GM18868 (cell line): ENCODE measurements around the gene ALDH3B1.

ENCODE experiments used
- ATAC-seq: cut with Tn5 transposase; IDR thresholded peaks from one replicate; pipeline ENCODE4 v1.9.1; 2021; ENCODE audit warnings: mild to moderate bottlenecking, moderate library complexity; ENCODE audit not compliant: unreplicated experiment

ALDH3B1 gene

DNA sequence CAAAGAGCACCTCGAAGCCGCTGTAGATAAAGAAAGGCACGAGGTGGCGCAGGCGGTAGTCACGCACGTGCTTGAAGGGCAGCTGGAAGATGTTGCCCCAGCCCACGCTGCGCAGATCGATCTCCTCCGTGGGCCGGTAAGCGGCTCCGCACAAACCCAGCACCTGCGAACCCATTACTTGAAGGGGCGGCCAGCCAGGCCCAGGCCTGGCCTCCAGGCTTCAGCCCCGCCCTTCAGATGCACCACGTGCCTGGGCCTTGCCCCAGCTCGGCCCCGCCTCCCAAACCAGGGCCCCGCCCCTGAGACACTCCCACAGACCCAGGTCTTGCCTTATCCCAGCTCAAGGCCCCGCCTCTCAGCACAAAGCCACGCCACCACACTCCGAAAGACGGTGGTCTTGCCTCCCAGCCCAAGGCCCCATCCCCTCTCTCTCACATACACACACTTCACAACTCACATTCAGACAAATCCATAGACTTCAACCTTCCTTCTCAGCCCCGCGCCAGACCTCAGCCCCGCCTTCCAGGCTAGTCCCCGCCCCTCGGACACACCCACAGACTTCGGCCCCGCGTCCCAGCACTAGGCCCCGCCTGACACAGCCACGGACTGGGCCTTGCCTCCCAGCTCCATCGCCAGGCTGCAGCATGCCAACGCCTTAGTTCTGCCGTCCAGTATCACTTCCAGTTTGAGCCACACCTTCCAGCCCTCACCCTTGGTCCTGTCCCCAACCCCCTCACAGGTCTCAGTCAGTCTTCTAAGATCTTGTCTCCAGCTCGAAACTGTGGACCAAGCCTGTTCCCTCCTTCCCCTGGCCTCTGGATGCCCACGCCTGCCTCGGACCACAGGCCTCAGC, 13.3 kb upstream of the ALDH3B1 start:
- no peak for ATAC-seq

DNA sequence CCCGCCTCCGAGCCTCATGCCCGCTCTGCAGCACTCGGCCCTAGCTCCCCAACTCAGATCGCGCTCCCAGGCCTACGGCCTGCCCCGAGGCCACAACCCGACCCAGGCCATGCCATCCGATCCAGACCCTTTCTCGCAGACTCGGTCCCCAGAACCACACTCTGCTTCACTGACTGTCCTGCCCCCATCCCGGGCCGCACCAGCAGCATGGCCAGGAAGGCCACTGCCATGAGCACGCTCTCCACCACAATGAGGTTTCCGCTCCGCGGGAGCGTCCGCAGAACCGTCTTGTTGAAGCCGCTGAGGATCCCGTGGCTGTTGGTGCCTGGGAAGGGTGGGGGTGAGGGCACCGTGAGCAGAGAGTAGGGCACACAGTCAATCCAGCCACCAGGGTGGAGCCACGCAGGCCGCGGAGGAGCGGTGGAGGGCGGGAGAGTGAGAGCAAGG, 12.6 kb upstream of the ALDH3B1 start:
- no peak for ATAC-seq

DNA sequence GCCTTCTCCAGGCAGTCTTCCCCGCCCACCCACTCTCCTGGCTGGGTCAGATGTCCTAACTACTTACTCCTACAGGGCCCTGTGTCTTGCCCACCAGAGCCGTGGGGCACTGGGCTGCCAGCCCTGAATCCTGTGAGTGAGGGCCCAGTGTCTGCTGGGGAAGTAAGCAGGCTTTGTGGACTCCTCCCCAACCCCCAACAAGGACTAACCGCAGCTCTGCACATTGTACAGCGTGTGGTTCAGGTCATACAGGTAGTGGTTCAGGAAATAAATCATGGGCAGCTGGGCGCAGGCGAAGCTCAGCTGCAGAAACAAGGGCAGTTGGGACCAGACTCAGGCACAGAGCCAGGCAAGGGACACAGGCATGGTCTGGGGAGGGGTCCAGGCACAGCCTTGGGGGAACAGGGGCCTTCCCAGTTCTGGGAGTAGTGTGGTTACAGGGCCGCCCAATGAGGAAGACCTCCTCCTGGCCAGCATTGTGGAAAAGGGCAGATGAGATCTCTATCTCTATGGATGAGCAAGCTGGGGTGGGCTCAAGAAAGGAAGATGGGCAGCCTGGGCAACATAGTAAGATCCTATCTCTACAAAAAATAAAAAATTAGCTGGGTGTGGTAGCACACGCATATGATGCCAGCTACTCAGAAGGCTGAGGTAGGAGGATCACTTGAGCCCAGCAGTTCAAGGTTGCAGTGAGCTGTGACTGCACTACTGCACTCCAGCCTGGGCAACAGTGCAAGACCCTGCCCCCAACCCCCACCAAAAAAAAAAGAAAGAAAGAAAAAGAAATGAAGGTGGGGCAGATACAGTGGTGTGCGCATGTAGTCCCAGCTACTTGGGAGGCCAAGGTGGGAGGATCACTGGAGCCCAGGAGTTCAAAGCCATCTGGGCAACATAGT, 11.7 kb upstream of the ALDH3B1 start:
- ATAC-seq, result no peak

DNA sequence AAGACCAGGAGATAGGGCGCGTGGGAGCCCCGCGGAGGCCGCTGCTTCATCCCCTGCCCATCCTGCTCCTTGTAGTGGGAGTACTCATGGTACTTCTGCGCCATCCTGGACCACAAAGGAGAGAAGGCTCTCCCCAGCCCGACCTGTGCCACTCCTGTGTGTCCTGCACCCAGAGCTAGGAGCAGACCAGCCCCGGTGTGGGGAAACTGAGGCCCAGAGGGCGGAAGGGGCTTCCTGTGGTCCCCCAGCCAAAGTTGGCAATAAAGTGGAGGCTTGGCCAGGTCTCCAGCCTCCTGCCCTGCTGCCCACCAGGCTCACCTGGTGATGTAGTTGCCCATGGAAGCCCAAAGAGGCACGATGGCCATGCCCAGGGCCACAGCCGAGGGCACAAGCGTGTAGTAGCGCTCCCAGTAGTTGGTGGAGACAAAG, 10.9 kb upstream of the ALDH3B1 start:
- ATAC-seq, result no peak

DNA sequence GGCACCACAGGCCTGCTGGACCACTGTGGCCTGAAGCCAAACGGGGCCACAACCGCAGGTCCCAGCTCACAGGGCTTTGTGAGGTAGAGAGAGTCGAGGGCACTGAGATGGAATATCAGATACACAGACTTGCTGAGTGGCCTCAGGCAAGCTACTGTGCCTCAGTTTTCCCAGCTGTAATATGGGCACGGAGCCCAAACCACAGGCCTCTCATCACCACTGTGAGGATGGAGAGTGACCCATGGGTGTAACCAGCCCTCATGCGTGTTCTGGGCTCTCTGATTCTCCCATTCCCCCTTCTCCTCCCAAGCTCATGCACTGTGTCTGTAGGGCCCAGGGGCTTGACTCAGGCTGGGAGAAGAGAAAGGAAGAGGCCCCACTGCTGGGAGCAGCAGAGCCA, 10.4 kb upstream of the ALDH3B1 start:
- no peak for ATAC-seq

DNA sequence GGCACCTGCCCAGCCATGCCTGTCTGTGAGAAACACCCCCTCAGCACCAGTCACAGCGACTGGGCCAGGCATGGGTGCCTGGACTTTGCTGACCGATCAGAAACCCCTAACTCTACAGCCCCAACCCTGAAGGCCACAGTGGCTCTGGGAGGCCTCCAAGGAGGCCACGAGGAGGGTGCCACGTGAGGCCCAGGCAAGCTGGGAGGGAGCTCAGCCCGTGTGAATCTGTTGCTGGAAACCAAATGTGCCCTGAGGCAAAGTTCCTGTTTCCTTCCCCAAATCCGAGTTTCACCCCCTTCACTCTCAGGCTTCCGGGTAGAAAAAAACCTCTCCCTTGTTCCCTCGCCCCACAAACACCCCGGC, 7.6 kb upstream of the ALDH3B1 start:
- ATAC-seq, result peak; percentile 19

DNA sequence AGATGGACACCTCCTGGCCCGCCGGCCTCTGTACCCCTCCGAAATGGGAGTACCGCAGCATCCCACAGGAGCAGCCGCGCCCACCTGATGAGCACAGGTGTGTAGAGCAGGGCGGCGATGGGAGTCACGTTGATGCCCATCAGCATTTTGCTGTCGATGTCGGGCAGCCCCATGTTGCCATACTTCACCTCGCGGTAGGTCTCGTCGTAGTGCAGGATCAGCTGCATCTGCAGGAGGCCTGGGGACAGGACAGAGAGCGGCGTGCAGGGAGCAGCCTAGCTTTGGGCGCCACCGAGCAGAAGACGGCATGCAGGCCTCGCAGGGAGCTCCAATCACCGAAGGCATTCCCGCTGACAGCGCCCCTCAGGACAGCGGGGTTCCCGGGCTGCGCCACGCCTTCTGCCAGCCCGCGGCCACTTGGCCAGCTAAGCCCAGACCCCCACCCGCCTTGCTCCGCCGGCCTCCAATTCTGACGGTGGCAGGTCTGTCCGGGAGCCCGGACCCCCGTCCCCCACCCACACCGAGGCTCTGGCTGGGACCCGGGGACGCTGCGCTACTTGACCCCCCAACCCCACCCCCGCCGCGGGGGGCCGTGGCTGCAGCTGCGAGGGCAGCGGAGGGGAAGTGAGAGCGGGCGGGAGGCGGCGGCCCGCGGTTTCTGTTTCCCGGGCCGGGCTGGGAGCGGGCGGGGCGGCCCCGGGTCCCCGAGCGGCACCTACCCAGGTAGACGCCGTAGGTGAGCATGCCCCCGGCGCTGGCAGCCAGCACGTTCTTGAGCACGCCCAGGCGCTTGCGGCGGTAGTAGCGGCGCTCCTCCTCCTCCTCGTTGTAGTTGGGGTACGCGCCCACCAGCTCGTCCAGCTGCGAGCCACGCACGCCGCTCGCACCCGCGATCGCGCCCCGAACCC, 6.9 kb upstream of the ALDH3B1 start:
- ATAC-seq, result peak; percentile 35

DNA sequence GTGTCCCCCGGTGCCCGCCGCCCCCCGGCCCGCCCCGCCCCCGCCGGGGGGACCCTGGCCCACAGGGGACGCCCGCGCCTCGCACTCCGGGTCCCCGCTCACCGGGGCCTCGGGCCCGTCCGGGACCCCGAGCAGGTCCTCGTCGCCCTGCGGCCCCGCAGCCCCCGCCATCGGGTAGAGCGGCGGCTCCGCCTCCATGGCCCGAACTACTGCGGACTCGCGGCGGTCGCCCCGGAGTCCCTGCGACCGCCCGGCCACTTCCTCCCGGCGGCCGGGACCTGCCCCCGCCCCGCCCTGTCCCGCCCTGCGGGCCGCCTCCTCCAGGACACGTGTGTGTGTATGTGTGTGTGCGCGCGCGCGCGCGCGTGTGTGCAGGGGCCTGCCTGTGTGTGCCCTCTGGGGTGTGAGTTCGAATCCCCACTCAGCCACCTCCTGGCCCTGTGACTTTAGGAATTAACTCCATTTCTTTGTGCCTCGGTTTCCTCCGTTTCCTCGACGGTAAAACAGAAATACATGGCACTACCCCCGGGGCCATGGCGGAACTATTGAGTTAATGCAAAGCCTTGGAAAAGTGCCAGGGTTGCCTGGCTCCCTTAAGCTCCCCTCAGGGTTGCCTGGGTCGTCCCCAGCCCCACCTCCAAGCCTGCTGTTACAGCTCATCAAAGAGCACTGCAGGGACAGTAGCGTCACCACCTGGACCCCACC, 6.1 kb upstream of the ALDH3B1 start, which contains the start of gene UNC93B1:
Gene UNC93B1, minus strand, starts transcription at position 252 of the 705 bp plus-strand sequence. Its CDS starts 54 bp downstream, at position 198.
- peak; percentile 58 for ATAC-seq

DNA sequence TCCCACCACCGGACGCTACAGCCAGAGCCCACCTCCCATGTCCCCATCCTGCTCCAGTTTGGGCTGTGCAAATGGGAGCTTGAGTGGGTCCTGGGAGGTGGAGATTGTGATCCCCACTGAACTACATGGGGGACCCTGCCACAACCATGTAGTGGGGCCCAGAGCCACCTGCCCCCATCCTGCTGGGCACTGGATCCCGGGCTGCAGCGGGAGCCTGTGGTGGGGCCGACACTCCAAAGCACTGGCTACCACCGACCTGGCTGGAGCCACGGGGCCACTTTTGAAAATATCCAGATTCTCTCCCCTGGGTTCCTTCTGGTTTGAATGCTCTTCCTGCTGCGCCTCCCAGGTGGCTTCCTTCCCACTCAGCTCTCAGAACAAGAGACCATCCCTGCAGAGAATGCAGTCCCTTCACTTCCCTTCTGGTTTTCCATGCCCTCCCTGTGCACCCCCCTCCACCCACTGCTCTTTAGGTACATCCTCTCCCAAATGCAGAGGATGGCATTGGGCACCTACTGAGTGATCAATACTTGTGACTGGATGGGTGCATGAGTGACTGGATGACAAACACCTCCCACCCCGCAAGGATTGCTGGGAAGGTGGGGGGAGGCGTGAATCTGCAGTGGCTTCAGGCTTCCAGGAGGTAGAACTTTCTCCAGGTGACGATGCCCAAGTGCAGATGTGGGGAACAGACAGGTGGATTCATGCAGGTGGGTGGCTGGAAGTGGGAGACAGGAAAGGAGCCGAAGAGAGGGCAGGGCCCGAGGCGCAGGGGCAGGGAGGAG, 5.4 kb upstream of the ALDH3B1 start:
- ATAC-seq, result no peak

DNA sequence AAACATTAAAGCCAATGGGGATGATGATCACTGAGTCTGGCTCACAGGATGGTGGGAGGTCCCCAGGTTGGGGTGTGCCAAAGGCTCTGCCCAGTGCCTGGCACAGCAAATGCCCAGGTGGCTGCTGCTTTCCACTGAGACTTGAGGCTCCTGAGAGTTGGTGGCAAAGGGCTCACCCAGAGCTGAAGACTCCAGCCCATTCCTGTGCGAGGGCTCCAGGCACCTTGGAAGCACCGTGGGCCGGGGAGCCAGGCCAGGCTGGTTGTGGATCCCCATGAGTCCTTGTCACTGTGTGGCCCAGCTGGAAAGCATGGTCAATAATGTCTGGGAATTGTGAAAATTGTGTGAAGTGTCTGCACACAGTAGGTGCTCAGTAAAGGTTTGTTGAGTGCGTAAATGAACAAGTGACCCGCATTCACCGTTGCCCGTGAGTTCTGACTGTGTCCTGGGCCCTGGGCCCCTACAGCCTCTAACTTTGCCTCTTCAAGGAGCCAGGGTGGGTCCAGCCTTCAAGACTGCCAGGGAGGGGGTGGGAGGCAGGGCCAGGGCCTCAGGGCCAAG, 3.4 kb upstream of the ALDH3B1 start:
- ATAC-seq, result no peak

DNA sequence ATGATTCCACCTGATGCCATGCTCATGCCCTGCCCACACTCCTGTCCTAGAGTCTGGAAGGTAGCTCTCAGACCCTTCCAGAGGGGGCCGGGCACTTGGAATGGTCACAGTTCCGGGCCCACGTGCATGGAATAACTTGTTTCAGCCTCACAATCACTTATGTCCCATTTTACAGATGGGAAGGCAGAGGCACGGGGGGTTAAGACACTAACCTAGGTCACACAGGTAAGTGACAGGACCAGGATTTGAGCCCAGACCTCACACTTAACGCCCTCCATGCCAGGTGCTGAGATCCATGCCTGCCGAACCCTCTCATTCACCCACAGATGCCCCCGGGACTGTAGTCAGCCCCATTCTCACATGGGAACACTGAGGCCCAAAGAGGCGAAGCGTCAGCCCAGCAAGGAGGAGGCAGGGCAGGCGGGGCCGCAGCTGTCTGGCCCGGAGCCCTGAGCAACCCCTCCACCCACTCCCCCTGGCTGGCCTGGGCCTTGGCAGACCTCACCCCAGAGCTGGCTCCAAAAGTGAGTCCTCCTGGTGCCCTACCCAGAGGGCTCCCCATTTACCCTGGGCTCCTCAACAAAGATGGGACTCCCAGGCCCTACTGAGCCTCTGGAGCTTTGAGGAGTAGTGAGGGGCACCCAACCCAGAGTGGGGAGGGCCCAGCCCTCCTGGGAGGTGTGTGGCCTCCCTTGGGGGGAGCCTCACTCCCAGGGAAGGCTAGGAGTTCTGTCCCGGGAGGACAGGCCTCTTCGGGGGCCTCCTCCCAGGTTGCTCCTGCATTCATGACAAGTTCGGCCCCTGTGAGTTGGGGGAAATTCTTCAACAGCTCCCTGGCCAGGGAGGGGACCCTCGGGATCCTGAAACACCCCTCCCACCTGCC, 2.4 kb upstream of the ALDH3B1 start:
- ATAC-seq, result no peak

DNA sequence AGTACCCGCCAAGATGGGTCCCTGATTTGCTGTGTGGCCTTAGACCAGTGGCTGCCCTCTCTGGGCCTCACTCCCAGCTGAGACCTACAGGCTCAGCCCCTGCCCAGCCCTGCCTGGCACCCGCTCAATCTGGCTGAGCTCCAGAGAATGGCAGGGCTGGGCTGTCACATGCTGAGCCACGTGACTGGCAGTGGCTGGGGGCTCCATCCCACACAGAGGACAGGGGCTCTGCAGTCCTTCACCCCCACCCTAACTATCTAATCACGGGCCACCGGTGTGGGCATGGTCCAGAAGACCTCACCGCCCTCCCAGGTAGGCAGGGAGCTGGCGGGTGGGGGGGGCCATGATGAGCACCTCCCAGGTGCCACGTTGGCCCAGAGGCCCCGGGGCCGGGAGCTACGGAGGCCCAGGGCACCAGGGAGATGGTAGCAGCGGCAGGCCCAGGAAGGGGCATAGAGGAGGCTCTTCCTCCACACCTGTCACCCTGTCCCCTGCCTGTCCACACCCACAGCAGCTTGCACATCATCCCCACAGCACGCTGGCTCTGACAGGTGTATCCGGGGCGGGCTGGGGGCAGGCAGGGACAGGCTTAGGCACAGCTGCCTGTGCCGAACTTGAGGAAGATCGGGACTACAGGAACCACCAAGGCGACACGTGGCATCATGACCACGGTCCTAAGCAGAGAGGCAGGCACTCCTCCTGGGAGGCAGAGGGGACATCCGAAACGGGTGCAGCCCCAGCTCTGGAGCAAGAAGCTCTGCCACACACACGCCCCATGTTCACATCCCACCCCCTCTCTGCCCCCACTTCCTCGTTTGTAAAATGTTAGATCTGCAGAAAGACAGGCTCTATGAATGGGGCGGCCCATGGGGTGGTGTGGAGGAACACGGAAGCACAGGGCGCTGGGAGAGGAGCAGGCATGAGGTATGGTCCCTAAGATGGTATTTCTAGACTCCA, 1.5 kb upstream of the ALDH3B1 start:
- ATAC-seq, result no peak

DNA sequence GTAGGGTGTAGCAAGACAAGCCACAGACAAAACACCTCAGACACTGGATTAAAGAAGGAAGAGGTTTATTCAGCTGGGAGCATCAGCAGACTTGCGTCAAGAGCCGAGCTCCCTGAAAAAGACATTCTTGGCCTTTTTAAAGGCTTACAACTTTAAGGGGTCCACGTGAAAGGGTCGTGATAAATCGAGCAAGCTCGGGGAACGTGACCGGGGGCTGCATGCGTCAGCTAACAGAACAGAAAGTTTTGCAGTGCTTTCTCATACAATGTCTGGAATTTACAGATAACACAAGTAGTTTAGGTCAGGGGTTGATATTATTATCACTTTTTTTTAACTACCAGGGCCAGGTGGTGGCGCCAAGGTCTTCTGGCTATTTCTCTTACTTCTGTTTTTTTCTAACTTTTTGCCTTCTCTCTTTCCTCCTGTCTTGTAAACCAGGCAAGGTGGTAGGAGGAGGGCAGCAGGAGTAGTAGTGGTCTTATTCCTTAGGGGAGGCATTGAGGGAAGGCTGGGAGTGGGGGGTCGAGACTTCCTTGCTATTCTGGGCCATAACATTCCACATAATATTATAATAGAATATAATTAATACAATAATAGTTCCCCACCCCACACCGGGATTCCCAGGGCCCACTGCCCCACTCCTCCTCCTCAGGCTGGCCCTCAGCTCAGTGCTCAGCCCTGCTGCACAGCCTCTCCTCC, 587 bp upstream of the ALDH3B1 start:
- ATAC-seq, result no peak

DNA sequence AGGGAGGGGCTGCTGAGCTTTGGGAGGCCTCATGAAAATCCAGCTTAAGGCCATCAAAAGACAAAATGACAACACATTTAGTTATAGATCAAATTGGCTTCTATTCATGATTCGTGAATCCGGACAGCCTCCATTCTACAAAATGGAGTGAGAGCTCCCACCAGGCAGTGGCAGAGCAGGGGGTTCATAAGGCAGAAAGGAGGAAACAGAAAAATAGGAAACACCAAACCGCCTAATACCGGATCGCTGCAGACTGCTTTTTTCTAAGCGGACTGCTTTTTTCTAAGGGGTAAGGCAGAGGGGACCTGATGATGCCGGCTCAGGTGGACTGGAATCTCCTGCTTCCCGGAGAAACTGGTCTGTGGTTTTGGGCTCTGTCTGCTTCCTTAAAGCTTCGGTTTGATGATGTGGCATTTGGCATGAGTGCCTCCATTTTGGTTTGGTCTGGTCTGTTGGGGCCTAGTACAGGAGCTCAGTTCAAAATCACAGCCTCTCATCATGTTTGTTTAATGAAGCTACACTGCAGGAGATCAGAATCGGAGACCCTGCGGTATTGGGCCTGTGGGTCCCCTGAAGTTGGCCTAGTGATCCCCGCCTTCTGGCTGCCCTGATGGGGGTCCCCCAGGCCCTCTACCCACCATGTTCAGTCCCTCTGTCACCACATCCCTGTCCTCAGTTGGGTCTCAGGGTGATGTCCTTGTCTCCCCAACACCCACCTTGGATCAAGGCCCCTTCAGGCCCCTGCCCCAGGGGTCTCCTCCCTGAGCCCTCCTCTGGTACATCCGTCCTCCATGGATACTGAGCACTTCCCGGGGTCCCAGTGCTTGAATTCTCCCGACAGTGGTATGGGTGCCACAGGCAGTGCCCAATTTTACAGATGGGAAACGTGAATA, 1.2 kb downstream of the ALDH3B1 start:
- ATAC-seq, result no peak
